Thyroid gland (tissue), 4 donors: ENCODE data around the gene DYNC2I2. TPM values are rescaled to one million over a fixed set of nuclear protein-coding genes. Genes with fewer than 3 reads are reported as not detected.

Experiments
- DNase-seq, 2 donors: peaks; one replicate each; pipeline ENCODE4 v3.0.0-alpha.2; 2019
- H3K27ac ChIP-seq, 3 donors: fragments of 200-600 bp; sonication (generic); 1 replicate in 2 of 3; 2 replicates in 1 of 3; pipeline ENCODE4 v1.5.1; 2016 to 2019; ENCODE audit warnings: mild to moderate bottlenecking in 1 of 3, moderate library complexity in 1 of 3
- H3K27me3 ChIP-seq: fragments of 200-600 bp; sonication (generic); one replicate; pipeline ENCODE4 v1.5.1; 2019
- H3K36me3 ChIP-seq, 2 donors: fragments of 200-600 bp; sonication (generic); one replicate each; pipeline ENCODE4 v1.5.1; 2016 to 2019
- H3K4me1 ChIP-seq, 2 donors: fragments of 200-600 bp; sonication (generic); one replicate each; pipeline ENCODE4 v1.5.1; 2017 to 2019
- H3K4me3 ChIP-seq, 3 donors: fragments of 200-600 bp; sonication (generic); replicated peaks in 1 of 3; 1 replicate in 2 of 3; 2 replicates in 1 of 3; pipeline ENCODE4 v1.5.1; 2016; ENCODE audit warnings: mild to moderate bottlenecking in 1 of 3
- H3K9me3 ChIP-seq: fragments of 200-600 bp; sonication (generic); one replicate; pipeline ENCODE4 v1.5.1; 2017
- POLR2A ChIP-seq, 2 donors: fragments of 450-650 bp; IDR thresholded peaks; one replicate each; pipeline ENCODE4 v1.6.1; 2017; ENCODE audit warnings: antibody characterized with exemption in 2 of 2, mild to moderate bottlenecking in 2 of 2, moderate library complexity in 1 of 2
- WGBS, 2 donors: methylation state at CpG; one replicate each; pipeline ENCODE4 v1.1.5; 2017; 5-methylcytosine and 5-hydroxymethylcytosine counted together
- intact Hi-C: fragments of 100-400 bp; cut with DNase I; formaldehyde crosslinking; loops from one replicate; pipeline ENCODE4 v1.15.1; 2023
- total RNA-seq, 4 donors: library from RNA; depleted of rRNA; stranded (reverse); fragments of >200 nt; gene quantifications; one replicate each; pipeline ENCODE4 v1.2.3, GENCODE V29; 2016
- TF ChIP-seq, protein P1 (sequence below), 6 experiments: fragments of 200-600 bp in 3 of 6; fragments of 450-650 bp in 3 of 6; sonication (generic) in 3 of 6; IDR thresholded peaks; one replicate each; pipeline ENCODE4 v1.5.1; 2016 to 2019; ENCODE audit warnings: antibody characterized with exemption in 6 of 6, mild to moderate bottlenecking in 2 of 6, inconsistent platforms in 1 of 6, moderate library complexity in 1 of 6

DYNC2I2 gene
- total RNA-seq, 4 donors from 2014 or later, result 86.1 to 179 (median 132) TPM

DNA sequence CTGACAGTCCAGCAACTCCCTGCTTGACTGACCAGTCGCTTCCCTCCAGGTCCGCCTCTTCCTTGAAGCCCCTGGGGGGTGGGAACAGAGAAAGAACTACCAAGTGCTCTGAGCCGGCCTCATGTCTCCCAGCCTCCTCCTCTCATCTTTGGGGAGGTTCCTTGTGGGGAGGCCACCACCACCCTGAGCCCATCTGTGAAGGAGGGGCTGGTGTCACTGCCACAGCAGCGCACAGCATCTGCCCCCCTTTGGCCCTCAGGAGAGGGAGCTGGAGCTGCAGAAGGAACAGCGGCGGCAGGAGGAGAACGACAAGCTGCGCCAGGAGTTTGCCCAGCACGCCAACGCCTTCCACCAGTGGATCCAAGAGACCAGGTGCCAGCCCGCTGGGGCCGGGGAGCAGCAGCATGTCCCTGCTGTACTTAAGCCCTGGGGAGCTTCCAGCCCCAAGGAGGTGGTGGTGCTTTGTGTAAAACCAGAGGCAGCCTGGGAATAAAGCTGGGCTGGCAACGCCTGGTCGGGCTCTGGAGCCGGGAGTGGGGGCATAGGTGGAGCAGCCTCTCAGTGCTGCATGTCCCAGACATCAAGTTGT is 29.4 kb downstream of the DYNC2I2 start:
- Histone ChIP-seq H3K9me3 (no peaks in the 10 kb centered on the region), H3K4me3 (no peak overlapping the region), H3K27me3 (no peaks in the 10 kb centered on the region), H3K4me1 (peaks cover 0 to 9% of the 10 kb centered on the region in 2 donors), H3K36me3 (peaks cover 83 to 94% of the 10 kb centered on the region in 2 donors), H3K27ac (no peak overlapping the region)
- WGBS, 2 donors, result 93 to 94% methylated on average over 15 of the region's 15 CpGs
- no peak for DNase-seq
- TF ChIP-seq, protein P1, sequence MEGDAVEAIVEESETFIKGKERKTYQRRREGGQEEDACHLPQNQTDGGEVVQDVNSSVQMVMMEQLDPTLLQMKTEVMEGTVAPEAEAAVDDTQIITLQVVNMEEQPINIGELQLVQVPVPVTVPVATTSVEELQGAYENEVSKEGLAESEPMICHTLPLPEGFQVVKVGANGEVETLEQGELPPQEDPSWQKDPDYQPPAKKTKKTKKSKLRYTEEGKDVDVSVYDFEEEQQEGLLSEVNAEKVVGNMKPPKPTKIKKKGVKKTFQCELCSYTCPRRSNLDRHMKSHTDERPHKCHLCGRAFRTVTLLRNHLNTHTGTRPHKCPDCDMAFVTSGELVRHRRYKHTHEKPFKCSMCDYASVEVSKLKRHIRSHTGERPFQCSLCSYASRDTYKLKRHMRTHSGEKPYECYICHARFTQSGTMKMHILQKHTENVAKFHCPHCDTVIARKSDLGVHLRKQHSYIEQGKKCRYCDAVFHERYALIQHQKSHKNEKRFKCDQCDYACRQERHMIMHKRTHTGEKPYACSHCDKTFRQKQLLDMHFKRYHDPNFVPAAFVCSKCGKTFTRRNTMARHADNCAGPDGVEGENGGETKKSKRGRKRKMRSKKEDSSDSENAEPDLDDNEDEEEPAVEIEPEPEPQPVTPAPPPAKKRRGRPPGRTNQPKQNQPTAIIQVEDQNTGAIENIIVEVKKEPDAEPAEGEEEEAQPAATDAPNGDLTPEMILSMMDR (IDR thresholded peaks at IDR 0.05), result no peak
- intact Hi-C loops, result no loop called here

DNA sequence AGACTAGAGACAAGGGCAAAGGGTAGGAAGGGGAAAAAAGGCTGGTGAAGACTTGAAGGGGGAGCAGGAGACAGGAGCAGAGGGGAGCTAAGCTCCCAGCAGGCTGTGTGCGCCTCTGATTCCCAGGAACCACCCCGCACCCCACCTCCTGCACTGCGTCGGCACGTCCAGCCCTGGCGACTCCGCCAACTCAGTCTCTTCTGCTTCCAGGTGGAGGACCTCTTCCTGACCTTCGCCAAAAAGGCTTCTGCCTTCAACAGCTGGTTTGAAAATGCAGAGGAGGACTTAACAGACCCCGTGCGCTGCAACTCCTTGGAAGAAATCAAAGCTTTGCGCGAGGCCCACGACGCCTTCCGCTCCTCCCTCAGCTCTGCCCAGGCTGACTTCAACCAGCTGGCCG is 30.5 kb downstream of the DYNC2I2 start:
- H3K27ac ChIP-seq, result no peak overlapping the region
- peaks cover 0 to 9% of the 10 kb centered on the region in 2 donors for H3K4me1 ChIP-seq
- DNase-seq, result no peak
- WGBS, 2 donors, result 89 to 95% methylated on average over 10 to 16 of the region's 16 CpGs
- H3K4me3 ChIP-seq, result no peak overlapping the region
- no peaks in the 10 kb centered on the region for H3K27me3 ChIP-seq
- peaks cover 82 to 92% of the 10 kb centered on the region in 2 donors for H3K36me3 ChIP-seq
- no peaks in the 10 kb centered on the region for H3K9me3 ChIP-seq
- TF ChIP-seq POLR2A (IDR thresholded peaks at IDR 0.05), result no peak
- TF ChIP-seq, protein P1 (IDR thresholded peaks at IDR 0.05), result no peak
- intact Hi-C loops, result no loop called here

DNA sequence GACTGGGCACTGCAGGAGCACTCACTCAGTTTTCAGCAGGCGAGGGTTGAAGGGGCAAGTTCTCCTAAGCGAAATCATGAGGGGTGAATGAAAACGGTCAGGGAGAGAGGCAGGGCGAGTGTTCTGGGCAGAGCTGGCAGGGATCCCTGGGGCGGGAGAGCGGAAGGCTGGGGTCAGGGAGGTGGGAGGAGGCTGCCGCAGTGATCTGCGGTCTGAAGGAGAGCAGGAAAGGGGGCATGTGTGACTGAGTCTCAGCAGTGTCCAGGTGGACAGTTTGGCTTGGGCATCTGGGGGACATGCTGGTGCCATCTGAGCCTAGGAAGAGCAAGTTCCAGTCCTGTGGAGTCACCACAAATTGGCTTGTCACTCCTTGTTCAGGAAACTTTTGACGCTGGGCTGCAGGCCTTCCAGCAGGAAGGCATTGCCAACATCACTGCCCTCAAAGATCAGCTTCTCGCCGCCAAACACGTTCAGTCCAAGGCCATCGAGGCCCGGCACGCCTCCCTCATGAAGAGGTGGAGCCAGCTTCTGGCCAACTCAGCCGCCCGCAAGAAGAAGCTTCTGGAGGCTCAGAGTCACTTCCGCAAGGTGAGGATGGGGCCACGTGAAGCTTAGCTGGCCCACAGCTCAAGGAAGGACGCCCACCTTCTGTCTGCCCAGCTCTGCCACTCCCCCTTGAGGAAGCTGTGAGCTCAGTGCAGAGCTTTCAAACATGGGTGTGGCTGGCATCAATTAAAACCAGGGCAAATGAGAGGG is 31.1 kb downstream of the DYNC2I2 start:
- no peak overlapping the region for H3K27ac ChIP-seq
- 88 to 90% methylated on average over 20 of the region's 20 CpGs for WGBS, 2 donors
- H3K4me3 ChIP-seq, result no peak overlapping the region
- H3K36me3 ChIP-seq, result peaks cover 88 to 92% of the 10 kb centered on the region in 2 donors
- H3K27me3 ChIP-seq, result no peaks in the 10 kb centered on the region
- no peak for DNase-seq
- no peak for TF ChIP-seq POLR2A (IDR thresholded peaks at IDR 0.05)
- TF ChIP-seq, protein P1 (IDR thresholded peaks at IDR 0.05), result no peak
- peaks cover 0 to 9% of the 10 kb centered on the region in 2 donors for H3K4me1 ChIP-seq
- H3K9me3 ChIP-seq, result no peaks in the 10 kb centered on the region
- intact Hi-C loops, result no loop called here

DNA sequence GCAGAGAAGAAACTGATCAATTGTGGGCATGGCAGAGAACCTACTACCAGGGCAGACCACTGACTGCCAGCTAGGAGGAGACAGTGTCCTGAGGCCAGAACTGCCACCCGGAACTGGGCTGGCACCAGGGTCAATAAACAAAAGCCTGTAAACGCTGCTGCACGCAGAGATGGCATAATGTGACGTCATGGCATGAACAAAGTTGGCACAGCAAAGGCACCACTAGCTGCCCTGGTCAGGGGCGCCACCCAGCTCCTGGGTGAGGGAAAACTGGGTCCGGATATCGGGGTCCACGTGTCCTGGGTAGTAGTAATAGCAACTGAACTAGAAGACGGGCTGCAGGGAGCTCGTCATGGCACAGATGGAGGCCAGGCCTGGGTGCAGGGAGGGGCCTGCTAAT is 32.1 kb downstream of the DYNC2I2 start:
- Histone ChIP-seq H3K27me3 (no peaks in the 10 kb centered on the region), H3K4me3 (no peak overlapping the region), H3K9me3 (no peaks in the 10 kb centered on the region), H3K36me3 (peaks cover 90 to 92% of the 10 kb centered on the region in 2 donors), H3K27ac (no peak overlapping the region), H3K4me1 (peaks cover 0 to 9% of the 10 kb centered on the region in 2 donors)
- DNase-seq, result no peak
- intact Hi-C loops, result no loop called here
- WGBS, 2 donors, result 93 to 96% methylated on average over 10 of the region's 10 CpGs
- TF ChIP-seq POLR2A (IDR thresholded peaks at IDR 0.05), result no peak
- TF ChIP-seq, protein P1 (IDR thresholded peaks at IDR 0.05), result no peak
